ENCODE measurements around the gene RNASET2. TPM values are rescaled to one million over a fixed set of nuclear protein-coding genes. Genes with fewer than 3 reads are reported as not detected.

Gene RNASET2
- total and polyA plus RNA-seq, 2 of the 13 experiments (the other 11 are each of a cell fraction or from before 2014, with no cell fraction given) = 44.6 to 597 TPM

GRCh38 chr6:166956444-166957086, at the start of gene RNASET2 (continued):
- TF ChIP-seq SRSF1 (optimal IDR thresholded peaks at IDR 0.05; ENCODE audit: low read depth, low read length) (no peak), ZNF784 (CRISPR knock-in tag; IDR thresholded peaks at IDR 0.05; ENCODE audit: borderline replicate concordance) (0 out of 2 replicates have a peak, but pooled peaks have one; percentile 82), ZC3H13 (CRISPR knock-in tag; IDR thresholded peaks at IDR 0.05) (peak; percentile 83), ZNF570 (CRISPR knock-in tag; IDR thresholded peaks at IDR 0.05; ENCODE audit: borderline replicate concordance) (no peak; the same call in 1 of the 2 replicates), SAFB2 (CRISPR knock-in tag; IDR thresholded peaks at IDR 0.05; ENCODE audit: borderline replicate concordance, low read depth) (peak; percentile 75), ZNF350 (CRISPR knock-in tag; IDR thresholded peaks at IDR 0.05; ENCODE audit: borderline replicate concordance, low read depth) (peak; percentile 94; the same call in 1 of the 2 replicates), ZNF737 (CRISPR knock-in tag; IDR thresholded peaks at IDR 0.05; ENCODE audit: borderline replicate concordance) (no peak), FOXM1 (CRISPR knock-in tag; IDR thresholded peaks at IDR 0.05) (0 out of 2 replicates have a peak, but pooled peaks have one; percentile 5), KLF16 (CRISPR knock-in tag; IDR thresholded peaks at IDR 0.05) (peak; percentile 86 to 95; a peak in 3 of 4 replicates), MYPOP (CRISPR knock-in tag; IDR thresholded peaks at IDR 0.05) (peak; percentile 86; the same call in 1 of the 2 replicates), ZNF550 (CRISPR knock-in tag; IDR thresholded peaks at IDR 0.05; ENCODE audit: borderline replicate concordance) (0 out of 2 replicates have a peak, but pooled peaks have one; percentile 50), TAF1 (CRISPR knock-in tag; IDR thresholded peaks at IDR 0.05) (peak; percentile 91), GABPA (IDR thresholded peaks at IDR 0.05; ENCODE audit: low read depth, low read length) (no peak), GABPA (CRISPR knock-in tag; IDR thresholded peaks at IDR 0.05; ENCODE audit: low read depth) (no peak), SP4 (CRISPR knock-in tag; IDR thresholded peaks at IDR 0.05) (peak; percentile 99), ATF3 (CRISPR knock-in tag; IDR thresholded peaks at IDR 0.05) (no peak), ZFP41 (CRISPR knock-in tag; IDR thresholded peaks at IDR 0.05; ENCODE audit: borderline replicate concordance) (no peak; the same call in 1 of the 2 replicates), ZNF138 (CRISPR knock-in tag; IDR thresholded peaks at IDR 0.05; ENCODE audit: low read depth) (peak; percentile 93), ETV5 (CRISPR knock-in tag; IDR thresholded peaks at IDR 0.05; ENCODE audit: borderline replicate concordance) (no peak), ARID3A (IDR thresholded peaks at IDR 0.05; ENCODE audit: low read depth, low read length) (no peak), SP1 (IDR thresholded peaks at IDR 0.05) (peak; percentile 45; the same call in 1 of the 2 replicates), SP1 (CRISPR knock-in tag; IDR thresholded peaks at IDR 0.05) (peak; percentile 97)

Measured in HepG2 (cell line).